Ovary (tissue), 9 donors: ENCODE measurements around the gene MUCL3. TPM values are rescaled to one million over a fixed set of nuclear protein-coding genes. Genes with fewer than 3 reads are reported as not detected.
"Not testable (repeated sequence)": the region's sequence is repeated elsewhere in the genome, so short reads cannot be mapped to it uniquely, and the experiment has no call there.

Experiments used
- DNase-seq, 5 donors: peaks; one replicate each; pipeline ENCODE4 v3.0.0-alpha.2; 2019 to 2020
- H3K27ac ChIP-seq, 2 donors: fragments of 200-600 bp; one replicate each; pipeline versions ENCODE4 v1.5.1 to v1.8.0; 2019 to 2022
- H3K27me3 ChIP-seq: fragments of 200-600 bp; one replicate; pipeline ENCODE4 v1.8.0; 2022
- H3K36me3 ChIP-seq: fragments of 200-600 bp; sonication (generic); one replicate; pipeline ENCODE4 v1.5.1; 2019
- H3K4me1 ChIP-seq: one replicate; pipeline ENCODE4 v1.8.1; 2013; ENCODE audit warnings: mild to moderate bottlenecking, moderate library complexity; ENCODE audit not compliant: insufficient read depth
- H3K4me3 ChIP-seq: fragments of 200-600 bp; sonication (generic); one replicate; pipeline ENCODE4 v1.5.1; 2017
- H3K9me3 ChIP-seq, 2 donors: fragments of 200-600 bp in 1 of 2; sonication (generic) in 1 of 2; one replicate each; pipeline versions ENCODE4 v1.5.1 to v1.8.1; 2013 to 2019; ENCODE audit warnings: mild to moderate bottlenecking in 1 of 2, moderate library complexity in 1 of 2
- CTCF ChIP-seq, 3 donors: fragments of 450-650 bp in 2 of 3; fragments of 200-600 bp in 1 of 3; IDR thresholded peaks; one replicate each; pipeline versions ENCODE4 v1.5.1 to v1.8.0; 2016 to 2022; ENCODE audit warnings: antibody characterized with exemption in 3 of 3, mild to moderate bottlenecking in 1 of 3
- EP300 ChIP-seq: sonication (generic); formaldehyde crosslinking; IDR thresholded peaks from one replicate; pipeline ENCODE4 v1.6.1; 2017; ENCODE audit warnings: antibody characterized with exemption
- POLR2A ChIP-seq: fragments of 450-650 bp; IDR thresholded peaks from one replicate; pipeline ENCODE4 v1.6.1; 2017; ENCODE audit warnings: antibody characterized with exemption, mild to moderate bottlenecking, moderate library complexity
- WGBS, 3 donors: extraction: QIAGEN DNeasy Blood & Tissue Kit in 1 of 3; methylation state at CpG; one replicate each; pipeline versions ENCODE4 v1.1.5 to v1.1.7; 2013 to 2017; 5-methylcytosine and 5-hydroxymethylcytosine counted together
- intact Hi-C, 4 donors: fragments of 100-400 bp; cut with DNase I; formaldehyde crosslinking; loops; one replicate each; pipeline versions ENCODE4 v1.11.0 to v1.15.1; 2022 to 2023
- polyA plus RNA-seq, 2 donors: library from polyadenylated mRNA; stranded (reverse); fragments of 200-250 nt in 1 of 2; fragments of 350-450 nt in 1 of 2; fragmentation: Illumina TruSeq in 1 of 2; extraction: RNeasy Lipid Tissue Mini Kit (QIAGEN cat#74804) in 1 of 2; gene quantifications; one replicate each; pipeline ENCODE4 v1.2.3, GENCODE V29; 2013 to 2014
- total RNA-seq, 7 donors: library from RNA; depleted of rRNA in 2 of 7; stranded (reverse); fragments of >200 nt in 2 of 7; fragmentation: NEBNext Ultra II Directional in 3 of 7; extraction: Animal tissue kit (Norgen Biotek cat#: 25700) in 3 of 7; gene quantifications; one replicate each; pipeline versions ENCODE4 v1.1.0 to v1.2.4, GENCODE V29; 2016 to 2023
- donor health status: DM: no; HTN: no; CAD: no; lungs with moderate emphysema.
- donor health status: DM: no; HTN: no; CAD: no.
- donor health status: Bipolar disorder and iron deficiency.
- donor health status: DM: yes; HTN: yes; CAD: no.
- donor health status: DM: no; HTN: no; CAD: no.
- donor health status: DM: yes; HTN: yes; CAD: no.

The MUCL3 gene
- total and polyA plus RNA-seq, 9 donors: under 0.01 TPM; not detected in 8

GRCh38 chr6:30990422-30991086, 49.8 kb downstream of the MUCL3 start:
- intact Hi-C loops: no loop called here
- WGBS, 3 donors: 42 to 54% (median 44%) methylated on average over 8 of the region's 8 CpGs

GRCh38 chr6:30991891-30992290, 51.1 kb downstream of the MUCL3 start:
- no peaks in the 10 kb centered on the region for H3K9me3 ChIP-seq
- no peaks in the 10 kb centered on the region for H3K4me1 ChIP-seq
- no peaks in the 10 kb centered on the region for H3K27me3 ChIP-seq
- H3K4me3 ChIP-seq: no peak overlapping the region
- TF ChIP-seq POLR2A (no peak), CTCF (IDR thresholded peaks at IDR 0.05) (no peak), EP300 (no peak)
- 68 to 84% (median 76%) methylated on average over 2 of the region's 2 CpGs for WGBS, 3 donors
- no peak for DNase-seq
- no peaks in the 10 kb centered on the region for H3K36me3 ChIP-seq
- intact Hi-C loops: no loop called here
- H3K27ac ChIP-seq: no peak overlapping the region

More at GRCh38 chr6:30990422-30991086, 49.8 kb downstream of the MUCL3 start:
- Histone ChIP-seq H3K4me3 (no peak overlapping the region), H3K27ac (no peak overlapping the region), H3K9me3 (no peaks in the 10 kb centered on the region), H3K4me1 (no peaks in the 10 kb centered on the region), H3K27me3 (no peaks in the 10 kb centered on the region), H3K36me3 (no peaks in the 10 kb centered on the region)
- no peak for DNase-seq
- TF ChIP-seq POLR2A (no peak), CTCF (IDR thresholded peaks at IDR 0.05) (no peak), EP300 (no peak)

GRCh38 chr6:30997301-30997700, 56.5 kb downstream of the MUCL3 start:
- H3K4me1 ChIP-seq: no peaks in the 10 kb centered on the region
- 94 to 98% (median 97%) methylated on average over 2 of the region's 2 CpGs for WGBS, 3 donors
- intact Hi-C loops: no loop called here
- H3K9me3 ChIP-seq: no peaks in the 10 kb centered on the region
- H3K36me3 ChIP-seq: no peaks in the 10 kb centered on the region
- H3K27ac ChIP-seq: no peak overlapping the region
- H3K4me3 ChIP-seq: no peak overlapping the region
- H3K27me3 ChIP-seq: no peaks in the 10 kb centered on the region
- no peak for DNase-seq
- TF ChIP-seq POLR2A (no peak), EP300 (no peak), CTCF (IDR thresholded peaks at IDR 0.05) (no peak)

GRCh38 chr6:30998785-30999184, 58.0 kb downstream of the MUCL3 start:
- Histone ChIP-seq H3K36me3 (no peaks in the 10 kb centered on the region), H3K4me3 (no peak overlapping the region), H3K9me3 (no peaks in the 10 kb centered on the region), H3K27me3 (no peaks in the 10 kb centered on the region), H3K27ac (no peak overlapping the region), H3K4me1 (no peaks in the 10 kb centered on the region)
- DNase-seq: no peak
- WGBS, 3 donors: 72 to 77% (median 72%) methylated on average over 5 of the region's 5 CpGs
- intact Hi-C loops: no loop called here
- TF ChIP-seq EP300: no peak
- no peak for TF ChIP-seq CTCF (IDR thresholded peaks at IDR 0.05)
- no peak for TF ChIP-seq POLR2A

GRCh38 chr6:31000067-31000860, 59.5 kb downstream of the MUCL3 start:
- H3K9me3 ChIP-seq, intact Hi-C loops, H3K27ac ChIP-seq, DNase-seq, H3K27me3 ChIP-seq, H3K4me1 ChIP-seq, H3K4me3 ChIP-seq, H3K36me3 ChIP-seq: not testable (repeated sequence)
- WGBS, 3 donors: 93 to 94% (median 94%) methylated on average over 27 to 39 of the region's 39 CpGs
